Right lung (tissue), 5 donors: ENCODE measurements around the gene SMOC1. TPM values are rescaled to one million over a fixed set of nuclear protein-coding genes. Genes with fewer than 3 reads are reported as not detected.

Experiments used
- DNase-seq, 2 donors: peaks; one replicate each; pipeline ENCODE4 v3.0.0-alpha.2; 2013
- polyA plus RNA-seq, 5 donors: library from polyadenylated mRNA; unstranded; fragments of 120-200 nt; gene quantifications; one replicate each; pipeline versions ENCODE4 v1.2.1 to v1.2.3, GENCODE V29; 2013; ENCODE audit warnings: inconsistent platforms in 1 of 5, low replicate concordance in 1 of 5; ENCODE audit not compliant: insufficient read length in 5 of 5, insufficient read depth in 1 of 5

The SMOC1 gene
- polyA plus RNA-seq, 5 donors, result 1.1 to 2.3 (median 1.4) TPM

DNA sequence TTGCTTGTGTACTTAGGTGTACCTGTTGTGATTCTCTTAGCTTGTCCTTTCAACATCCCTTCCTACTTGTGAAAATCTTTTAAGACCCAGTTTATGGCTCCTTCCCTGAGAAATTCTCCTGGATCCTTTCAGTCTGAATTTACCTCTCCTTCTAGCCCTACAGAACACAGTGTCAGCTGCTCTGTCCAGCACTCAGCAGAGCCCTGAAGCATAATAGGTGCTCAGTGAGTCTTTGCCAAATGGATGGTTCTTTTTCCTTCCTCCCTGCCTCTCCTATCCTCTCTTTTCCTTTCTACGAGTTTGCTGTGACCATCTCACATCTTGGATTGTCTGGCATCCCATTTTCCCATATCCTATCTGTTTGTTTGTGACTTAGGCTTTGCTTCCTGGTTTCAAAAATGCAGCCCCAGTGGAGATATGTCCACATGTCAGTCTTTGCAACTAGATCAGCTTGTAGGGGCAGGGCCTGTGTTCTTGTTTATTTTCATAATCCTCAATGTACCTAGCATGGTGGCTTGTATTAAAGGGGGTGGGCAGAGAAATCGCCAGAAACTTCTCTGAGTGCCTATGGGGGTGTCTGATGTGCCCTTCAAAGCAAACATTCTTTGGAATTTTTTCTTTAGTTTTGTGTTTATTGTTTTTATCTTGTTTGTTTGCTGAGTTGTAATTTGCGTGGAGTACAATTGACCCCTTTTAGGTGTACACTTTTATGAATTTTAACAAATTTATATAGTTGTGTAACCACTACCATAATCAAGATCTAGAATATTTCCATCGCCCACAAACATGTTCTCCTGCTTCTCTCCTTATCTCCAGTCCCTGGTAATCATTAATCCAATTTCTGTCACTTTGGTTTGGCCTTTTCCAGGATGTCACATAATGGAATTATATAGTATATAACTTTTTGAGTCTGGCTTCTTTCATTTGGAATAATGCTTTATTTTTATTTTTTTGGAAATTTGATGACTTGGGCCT is 62.8 kb downstream of the SMOC1 start:
- DNase-seq, result no peak

DNA sequence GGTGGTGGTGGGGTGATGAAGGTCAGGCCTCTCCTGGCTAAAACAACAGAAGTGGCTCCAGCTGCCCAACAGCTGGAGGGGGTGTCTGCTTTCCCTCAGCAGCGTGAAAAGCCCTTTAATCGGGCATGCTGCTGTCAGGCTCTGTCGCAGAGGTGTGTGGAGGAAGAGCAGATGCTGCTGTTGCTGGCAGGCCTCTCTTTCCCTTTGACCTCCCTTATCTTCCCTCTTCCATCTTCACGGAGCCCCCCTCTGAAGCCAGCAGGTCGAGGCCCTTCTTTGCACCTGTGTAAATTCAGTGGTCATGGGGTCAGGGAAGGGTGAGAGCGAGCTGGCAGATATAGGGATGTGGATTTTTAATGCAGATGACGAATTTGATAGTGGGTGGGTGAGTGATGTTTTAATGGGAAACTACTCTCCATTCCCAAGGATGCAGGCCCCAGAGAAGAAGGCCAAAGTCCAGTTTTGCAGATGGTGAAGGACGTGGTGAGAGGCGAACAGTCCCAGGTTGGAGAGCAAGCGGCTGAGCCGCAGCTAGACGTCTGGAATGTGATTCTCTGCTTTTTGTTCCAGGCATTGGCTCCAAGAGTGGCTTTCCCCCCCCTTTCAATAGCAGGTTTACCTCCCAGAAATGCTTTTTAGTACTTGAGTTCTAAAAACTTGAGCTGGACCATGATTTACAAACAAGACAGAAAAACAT is 64.0 kb downstream of the SMOC1 start:
- no peak for DNase-seq

DNA sequence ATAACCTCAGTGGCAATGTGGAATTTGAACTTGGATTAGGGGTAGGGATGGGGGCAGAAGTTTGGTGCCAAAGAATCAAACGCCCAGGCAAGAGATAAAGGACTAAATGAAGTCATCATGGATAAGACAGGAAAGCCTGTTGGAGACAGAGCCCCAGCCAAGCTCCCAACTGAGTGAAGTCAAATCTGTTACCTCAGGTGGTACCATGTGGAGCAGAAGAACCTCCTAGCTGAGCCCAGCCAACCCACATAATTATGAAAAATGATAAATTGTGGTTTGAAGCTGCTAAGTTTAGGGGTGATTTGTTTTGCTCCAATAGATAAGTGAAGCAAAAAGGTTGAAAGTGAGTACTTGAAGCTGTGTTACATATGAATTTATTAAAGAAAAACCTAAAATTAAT is 66.1 kb downstream of the SMOC1 start:
- DNase-seq, result no peak

DNA sequence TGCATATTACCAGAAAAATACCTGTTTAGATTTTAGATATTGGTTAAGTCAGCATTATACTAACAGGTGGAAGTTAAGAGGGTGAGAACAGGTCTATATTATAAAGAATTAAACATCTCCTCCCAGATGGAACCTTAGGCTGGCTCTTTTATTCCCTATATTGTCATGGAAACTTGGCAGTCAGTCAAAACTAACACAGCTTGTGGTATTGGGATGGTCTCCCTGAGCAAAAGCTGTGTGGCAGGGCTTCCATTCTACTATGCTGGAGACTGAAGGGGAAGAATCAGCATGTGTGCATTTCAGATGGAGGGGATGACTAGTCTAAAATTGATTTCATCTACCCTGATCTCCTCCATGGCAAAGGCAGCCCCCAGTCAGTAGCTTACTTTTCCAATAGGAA is 66.7 kb downstream of the SMOC1 start:
- DNase-seq, result no peak

DNA sequence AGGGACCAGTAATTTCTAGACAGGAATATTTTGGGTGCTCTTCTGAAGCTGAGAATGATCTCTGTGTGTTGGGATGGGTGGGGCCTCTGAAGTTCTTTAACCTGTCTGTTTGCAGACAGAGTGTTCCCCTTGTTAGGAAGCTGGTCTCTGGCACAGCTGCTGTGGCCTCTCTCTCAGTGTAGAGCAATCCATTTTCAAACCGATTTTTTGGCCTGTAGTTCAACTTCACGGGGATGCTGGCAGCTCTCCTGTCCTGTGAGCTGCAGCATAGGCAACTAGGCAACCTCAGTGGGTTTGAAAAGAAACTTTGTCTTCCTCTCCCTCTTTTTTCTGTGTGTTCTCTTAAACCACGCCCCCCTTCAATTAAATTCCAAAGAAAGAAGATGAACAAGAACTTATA is 69.1 kb downstream of the SMOC1 start:
- no peak for DNase-seq

DNA sequence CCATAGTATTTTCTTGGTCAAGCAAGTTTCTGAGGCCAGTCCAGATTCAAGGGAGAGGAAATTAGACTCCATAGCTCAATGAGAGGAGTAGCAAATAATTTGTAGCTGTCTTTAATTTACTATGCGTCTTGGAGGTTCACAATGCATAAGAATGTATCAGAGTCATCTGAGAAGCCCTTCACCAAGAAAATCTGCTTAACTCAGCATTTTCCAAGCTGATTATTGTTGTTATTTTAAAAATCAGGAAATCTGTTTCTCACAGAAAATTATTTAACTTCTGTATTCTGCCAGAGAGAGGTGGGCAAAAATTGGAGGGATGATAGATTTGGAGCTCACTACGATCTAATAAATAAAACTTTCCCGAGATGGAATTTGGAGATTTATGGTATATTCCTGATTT is 72.0 kb downstream of the SMOC1 start:
- DNase-seq, result no peak

DNA sequence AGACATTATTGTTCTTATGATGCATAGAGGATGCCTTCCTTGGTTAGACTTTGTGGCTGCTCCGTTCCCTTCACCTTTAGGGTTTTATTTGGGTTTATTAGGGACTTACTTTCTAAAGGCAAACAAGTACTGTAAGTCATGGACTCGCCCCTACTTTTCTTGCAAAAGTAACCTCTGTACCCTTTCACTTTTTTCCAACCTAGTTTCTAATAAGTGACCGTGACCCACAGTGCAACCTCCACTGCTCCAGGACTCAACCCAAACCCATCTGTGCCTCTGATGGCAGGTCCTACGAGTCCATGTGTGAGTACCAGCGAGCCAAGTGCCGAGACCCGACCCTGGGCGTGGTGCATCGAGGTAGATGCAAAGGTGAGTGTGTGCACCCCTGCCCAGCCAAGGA is 72.7 kb downstream of the SMOC1 start:
- DNase-seq, result no peak

DNA sequence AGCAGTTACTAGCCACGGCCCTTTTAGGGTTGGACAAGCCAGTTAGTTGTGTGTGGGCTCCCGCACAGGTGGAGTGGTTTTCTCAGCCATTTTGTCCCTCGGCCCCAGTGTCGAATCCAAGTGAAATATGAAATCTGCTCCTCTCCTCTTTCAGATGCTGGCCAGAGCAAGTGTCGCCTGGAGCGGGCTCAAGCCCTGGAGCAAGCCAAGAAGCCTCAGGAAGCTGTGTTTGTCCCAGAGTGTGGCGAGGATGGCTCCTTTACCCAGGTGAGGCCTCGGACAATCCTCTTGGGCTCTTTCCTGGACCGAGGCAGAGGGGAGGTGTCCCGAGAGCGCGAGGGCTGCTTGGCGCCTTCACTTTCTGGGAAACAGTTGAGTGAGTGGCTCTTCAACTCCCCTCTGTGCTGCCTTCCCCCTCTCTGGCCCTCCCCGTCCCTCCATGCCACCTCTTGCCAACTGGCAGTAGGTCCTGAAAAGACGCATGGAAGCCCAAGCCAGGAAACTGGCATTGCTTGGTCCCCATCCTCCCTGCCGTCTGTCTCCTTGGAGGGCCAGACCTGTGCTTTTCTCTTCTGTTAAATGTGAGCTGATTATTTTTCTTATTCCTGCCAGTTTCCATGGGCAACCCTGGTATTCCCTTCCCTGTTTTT is 74.2 kb downstream of the SMOC1 start:
- DNase-seq, result no peak

DNA sequence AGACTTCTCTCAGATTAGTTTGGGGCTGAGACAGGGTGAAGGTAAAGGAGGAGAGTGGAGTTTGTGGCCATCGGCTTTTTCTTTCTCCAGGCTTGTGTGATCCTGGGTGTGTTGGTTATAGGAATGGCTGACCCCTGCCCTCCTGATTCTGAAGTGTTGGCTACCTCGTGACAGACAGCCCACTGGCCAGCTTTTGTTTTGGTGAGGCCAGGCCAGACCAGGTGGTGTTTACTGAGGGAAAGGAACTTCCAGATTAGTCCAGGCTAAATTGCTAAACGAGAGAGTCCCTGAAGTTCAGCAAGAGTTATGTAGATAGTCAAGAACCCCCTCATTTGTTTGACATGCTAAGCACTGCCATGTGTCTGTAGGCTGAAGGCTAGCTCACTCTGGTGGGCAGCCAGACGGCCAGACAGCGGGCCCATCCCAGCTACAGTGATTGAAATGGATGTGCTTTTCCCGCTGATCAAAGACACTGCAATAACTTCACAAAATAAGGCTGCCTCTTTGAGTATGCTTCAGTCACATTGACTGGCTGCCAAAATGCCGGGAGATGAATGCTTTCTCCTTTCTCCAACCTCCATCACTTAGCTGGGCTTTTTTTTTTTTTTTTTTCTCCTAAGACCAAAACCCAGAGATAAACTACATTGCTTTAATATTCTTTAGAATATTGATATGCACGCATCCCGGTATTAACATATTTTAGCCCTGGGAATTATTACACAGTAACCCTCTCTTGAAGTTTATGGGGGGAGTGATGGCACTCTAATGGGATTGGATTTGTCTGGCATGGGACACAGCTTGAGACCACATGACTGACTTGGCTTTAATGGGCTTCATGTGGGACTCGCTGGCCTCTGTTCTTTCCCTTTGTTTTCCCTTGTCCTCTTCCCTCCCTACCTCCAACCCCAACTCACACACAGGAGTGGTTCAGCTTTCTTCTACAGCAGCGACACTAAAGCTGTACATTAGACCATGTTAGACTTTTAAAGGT is 76.9 kb downstream of the SMOC1 start:
- no peak for DNase-seq

DNA sequence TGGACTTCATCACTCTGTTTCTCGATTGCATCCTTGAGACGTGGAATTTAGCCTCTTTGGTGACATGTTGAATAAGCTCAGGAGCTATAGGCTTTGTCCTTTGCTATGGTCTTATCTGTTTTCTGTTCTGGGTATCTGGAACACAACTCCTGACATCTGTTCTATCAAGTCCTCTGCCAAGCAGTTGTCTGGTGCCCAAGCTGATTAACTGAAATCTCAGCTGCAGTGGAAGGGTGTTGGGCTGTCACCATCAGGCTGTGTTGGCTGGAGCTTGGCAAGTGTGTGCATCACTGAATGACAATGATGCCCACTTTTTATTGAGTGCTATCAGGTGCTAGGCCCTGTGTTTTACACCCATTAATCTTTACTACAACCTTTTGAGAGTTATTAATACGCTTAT is 77.8 kb downstream of the SMOC1 start:
- no peak for DNase-seq

DNA sequence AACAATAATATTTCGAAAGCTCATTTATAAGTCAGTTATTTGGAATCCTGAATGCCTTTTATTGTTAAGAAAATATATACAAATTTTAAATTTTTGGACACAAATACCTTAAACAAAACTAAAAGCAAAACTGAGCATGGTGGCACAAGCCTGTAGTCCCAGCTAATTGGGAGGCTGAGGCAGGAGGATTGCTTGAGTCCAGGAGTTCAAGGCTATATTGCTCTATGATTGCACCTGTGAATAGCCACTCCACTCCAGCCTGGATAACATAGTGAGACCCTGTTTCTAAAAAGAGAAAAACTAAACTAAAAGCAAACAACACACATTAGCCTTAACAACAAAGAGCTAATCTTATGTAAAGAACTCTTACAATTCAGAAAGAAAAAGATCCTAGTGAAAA is 78.8 kb downstream of the SMOC1 start:
- no peak for DNase-seq

DNA sequence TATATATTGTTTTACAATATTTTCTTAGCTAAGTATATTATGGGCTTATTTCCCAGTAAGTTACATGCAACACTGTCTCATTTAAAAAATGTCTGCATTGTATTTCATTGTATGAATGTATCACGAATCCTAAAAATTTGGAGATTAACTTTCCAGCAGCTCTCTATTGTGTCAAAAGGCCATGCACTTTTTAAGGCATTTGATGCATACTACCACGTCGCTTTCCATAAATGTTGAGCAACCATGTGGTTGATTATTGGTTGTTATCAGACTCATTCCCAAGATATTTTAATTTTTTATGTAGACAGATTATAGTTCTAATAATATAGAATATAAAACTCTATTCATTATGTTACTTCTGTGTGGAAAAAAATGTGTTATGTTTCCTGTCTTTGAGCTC is 79.9 kb downstream of the SMOC1 start:
- DNase-seq, result no peak

DNA sequence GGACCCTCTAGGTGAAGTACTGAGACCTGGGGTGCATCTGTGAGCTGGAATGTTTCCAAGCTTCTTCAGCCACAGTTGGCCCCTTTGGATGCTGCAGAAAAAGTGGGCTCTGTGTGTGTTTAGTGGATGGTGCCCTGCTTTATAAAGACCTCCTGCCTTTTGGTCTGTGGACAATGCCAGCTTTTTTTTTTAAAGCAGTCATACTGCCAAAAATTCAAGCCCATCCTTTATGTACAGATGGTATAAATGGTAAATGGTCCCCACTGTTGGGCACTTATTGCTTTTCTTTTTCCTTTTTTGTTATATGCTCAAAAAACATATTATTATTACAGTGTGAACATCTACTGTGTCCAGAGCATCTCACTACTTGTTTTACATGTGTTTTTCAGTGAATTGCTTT is 81.1 kb downstream of the SMOC1 start:
- DNase-seq, result no peak

DNA sequence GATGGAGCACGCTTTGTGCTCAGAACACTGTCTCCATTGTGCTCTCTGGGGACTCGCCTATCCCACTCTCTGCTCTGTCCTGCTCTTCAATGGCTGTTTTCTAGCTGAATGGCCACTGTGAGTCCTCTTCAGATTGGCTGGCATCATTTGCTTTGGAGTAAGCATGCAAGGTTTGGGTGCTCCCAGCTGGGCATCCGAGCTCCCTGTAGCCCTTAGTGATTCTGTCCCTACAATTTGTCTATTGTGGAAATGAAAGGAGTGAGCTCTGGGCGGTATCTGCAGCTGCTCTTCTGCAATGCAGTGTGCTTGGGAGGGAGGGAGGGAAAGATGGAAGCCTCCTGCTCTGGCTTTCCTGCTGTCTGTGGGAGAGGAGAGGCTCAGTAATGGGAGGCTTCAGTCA is 84.8 kb downstream of the SMOC1 start:
- no peak for DNase-seq

DNA sequence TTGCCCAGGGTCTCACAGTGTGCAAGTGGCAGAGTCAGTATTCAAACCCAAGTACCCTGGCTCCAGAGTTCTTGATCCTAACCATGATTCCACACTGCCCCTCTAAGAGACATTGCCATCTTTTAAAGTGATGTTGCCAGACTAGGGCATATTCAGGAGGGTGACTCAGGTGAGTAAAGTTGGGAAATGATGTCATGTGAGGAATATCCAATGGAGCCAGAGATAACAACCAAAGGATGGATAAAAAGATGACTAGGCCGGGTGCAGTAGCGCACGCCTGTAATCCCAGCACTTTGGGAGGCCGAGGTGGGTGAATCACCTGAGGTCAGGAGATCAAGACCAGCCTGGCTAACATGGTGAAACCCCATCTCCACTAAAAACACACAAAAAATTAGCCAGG is 85.6 kb downstream of the SMOC1 start:
- DNase-seq, result no peak

DNA sequence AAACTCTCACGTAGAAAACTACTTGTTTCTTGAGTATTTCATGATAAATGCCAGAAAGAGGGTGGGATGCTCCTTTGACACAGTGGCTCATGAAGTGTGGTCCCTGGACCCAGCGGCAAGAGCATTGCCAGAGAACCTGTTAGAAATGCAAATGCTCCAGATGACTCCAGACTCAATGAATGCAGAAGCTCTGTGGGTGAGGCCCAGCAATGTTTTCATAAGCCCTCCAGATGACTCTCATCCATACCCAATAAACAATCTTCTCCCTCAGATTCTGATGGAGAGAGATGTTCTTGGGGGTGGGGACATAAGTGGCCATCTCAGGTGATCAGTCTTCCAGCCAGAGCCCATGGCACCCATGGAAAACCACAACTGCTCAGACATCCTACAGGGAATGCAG is 88.9 kb downstream of the SMOC1 start:
- no peak for DNase-seq

DNA sequence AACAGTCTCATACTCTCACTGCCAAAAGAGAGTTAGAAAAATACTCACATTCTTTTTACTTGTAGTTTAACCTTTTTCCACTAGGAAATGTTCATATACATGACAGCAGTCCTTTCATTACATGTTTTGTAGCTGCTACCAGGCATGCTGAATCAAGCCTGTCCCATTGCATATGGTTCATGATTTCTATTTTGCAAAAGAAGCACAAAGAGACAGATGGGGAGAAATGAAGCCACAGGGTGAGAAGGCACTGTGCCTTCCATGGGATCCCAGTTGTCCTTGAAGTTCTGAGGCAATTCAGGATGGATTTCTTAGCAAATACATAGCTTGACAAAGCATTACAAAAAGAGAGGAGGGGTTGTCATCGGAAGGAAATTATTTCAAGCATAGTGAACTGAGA is 89.5 kb downstream of the SMOC1 start:
- DNase-seq, result no peak

DNA sequence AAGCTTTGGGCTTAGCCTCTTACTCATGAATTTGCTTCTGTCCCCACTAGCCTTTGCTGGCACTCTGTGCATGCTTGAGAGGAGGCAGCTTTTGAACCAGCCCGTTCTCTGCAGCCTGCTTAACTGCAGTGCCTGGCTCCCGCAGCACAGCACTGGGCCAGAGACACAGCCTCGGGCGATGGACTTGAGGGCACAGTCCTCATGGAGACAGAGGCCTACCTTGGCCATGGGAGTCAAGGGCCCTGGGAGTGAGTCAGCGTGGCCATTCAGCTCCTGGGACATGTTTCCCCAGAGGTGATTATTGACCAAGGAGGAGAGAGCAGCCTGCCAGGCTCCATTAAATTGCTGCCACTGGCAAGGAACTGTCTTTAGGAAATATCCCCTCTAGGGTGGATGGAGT is 93.5 kb downstream of the SMOC1 start:
- no peak for DNase-seq

DNA sequence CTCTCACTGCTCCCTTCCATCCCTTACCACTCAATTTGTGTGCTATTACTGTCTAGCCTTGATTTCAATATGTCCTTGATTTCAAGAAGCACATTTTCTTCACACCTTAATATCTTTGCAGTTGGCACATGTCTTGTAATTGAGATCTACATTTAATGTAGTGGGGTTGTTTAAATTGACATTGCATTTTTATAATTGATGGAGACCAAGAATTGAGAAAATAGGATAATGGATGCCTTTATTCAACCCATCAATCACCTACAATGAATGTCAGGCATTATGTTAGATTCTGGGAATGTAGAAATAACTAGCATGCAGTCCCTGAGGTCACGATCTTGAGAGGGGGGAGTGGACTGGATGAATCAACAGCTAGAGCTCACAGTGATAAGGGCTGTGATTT is 94.6 kb downstream of the SMOC1 start:
- no peak for DNase-seq

DNA sequence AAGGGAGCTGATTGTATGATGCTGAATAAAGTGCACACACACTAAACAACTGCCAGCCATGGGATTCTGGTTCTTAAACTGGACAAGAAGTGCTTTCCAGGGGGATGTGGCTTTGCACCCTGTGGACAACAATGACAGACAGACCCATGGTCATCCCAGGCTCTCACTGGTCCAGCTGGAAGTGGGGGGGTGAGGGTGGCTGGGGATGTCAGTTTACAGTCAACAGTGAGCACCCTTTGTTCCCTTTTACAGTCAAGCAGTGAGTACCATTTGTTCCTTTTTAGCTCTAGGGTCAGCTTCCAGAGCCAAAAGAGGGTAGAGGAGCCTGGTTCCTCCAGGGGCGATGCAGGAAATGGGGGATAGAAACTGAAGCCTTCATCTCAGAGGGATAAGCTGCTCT is 100.7 kb downstream of the SMOC1 start:
- no peak for DNase-seq
